H1 (cell line): Measurements from ENCODE around the gene LRRC26.

Source experiments
- CREB1 ChIP-seq: IDR thresholded peaks from 2 replicates; pipeline ENCODE4 v1.6.1; 2012; ENCODE audit warnings: inconsistent platforms
- EP300 ChIP-seq, 2 experiments: IDR thresholded peaks; 1 replicate in 1 of 2; 2 replicates in 1 of 2; pipeline ENCODE4 v1.6.1; 2011 to 2012; ENCODE audit warnings: low read depth in 2 of 2, low read length in 2 of 2, mild to moderate bottlenecking in 2 of 2, borderline replicate concordance in 1 of 2, inconsistent platforms in 1 of 2, moderate library complexity in 1 of 2
- EZH2 ChIP-seq: fragments of 200-600 bp; sonication (generic); IDR thresholded peaks from 2 replicates; pipeline ENCODE4 v1.7.1; 2012; ENCODE audit warnings: low read depth, mild to moderate bottlenecking, moderate library complexity, low read length, inconsistent platforms; ENCODE audit not compliant: severe bottlenecking
- HDAC6 ChIP-seq: IDR thresholded peaks from one replicate; pipeline ENCODE4 v1.7.1; 2012; ENCODE audit warnings: low read depth, mild to moderate bottlenecking, inconsistent platforms, low read length, moderate library complexity
- MAFK ChIP-seq: IDR thresholded peaks from 2 replicates; pipeline ENCODE4 v1.6.1; 2012; ENCODE audit warnings: low read depth, mild to moderate bottlenecking, improper control_type of control experiment, low read length
- RFX5 ChIP-seq: IDR thresholded peaks from 2 replicates; pipeline ENCODE4 v1.6.1; 2011; ENCODE audit warnings: low read depth, low read length, improper control_type of control experiment, borderline replicate concordance
- SRF ChIP-seq: IDR thresholded peaks from 2 replicates; pipeline ENCODE4 v1.6.1; 2011; ENCODE audit warnings: mild to moderate bottlenecking, low read depth, low read length, moderate library complexity
- TAF1 ChIP-seq: IDR thresholded peaks from 2 replicates; pipeline ENCODE4 v1.6.1; 2011; ENCODE audit warnings: mild to moderate bottlenecking, low read depth, low read length
- YY1 ChIP-seq: IDR thresholded peaks from 2 replicates; pipeline ENCODE4 v1.6.1; 2011; ENCODE audit warnings: low read depth, mild to moderate bottlenecking, low read length
- TF ChIP-seq, protein P1 (sequence below), 3 experiments: IDR thresholded peaks; 1 replicate in 2 of 3; 2 replicates in 1 of 3; pipeline versions ENCODE4 v1.5.1 to v1.6.1; 2011; ENCODE audit warnings: low read length in 3 of 3, mild to moderate bottlenecking in 3 of 3, inconsistent platforms in 2 of 3, low read depth in 1 of 3, moderate library complexity in 1 of 3; ENCODE audit not compliant: insufficient read depth in 1 of 3; ENCODE audit errors: control extremely low read depth in 1 of 3
- TF ChIP-seq, protein P2 (sequence below): IDR thresholded peaks from 2 replicates; pipeline ENCODE4 v1.6.1; 2012; ENCODE audit warnings: inconsistent platforms

DNA sequence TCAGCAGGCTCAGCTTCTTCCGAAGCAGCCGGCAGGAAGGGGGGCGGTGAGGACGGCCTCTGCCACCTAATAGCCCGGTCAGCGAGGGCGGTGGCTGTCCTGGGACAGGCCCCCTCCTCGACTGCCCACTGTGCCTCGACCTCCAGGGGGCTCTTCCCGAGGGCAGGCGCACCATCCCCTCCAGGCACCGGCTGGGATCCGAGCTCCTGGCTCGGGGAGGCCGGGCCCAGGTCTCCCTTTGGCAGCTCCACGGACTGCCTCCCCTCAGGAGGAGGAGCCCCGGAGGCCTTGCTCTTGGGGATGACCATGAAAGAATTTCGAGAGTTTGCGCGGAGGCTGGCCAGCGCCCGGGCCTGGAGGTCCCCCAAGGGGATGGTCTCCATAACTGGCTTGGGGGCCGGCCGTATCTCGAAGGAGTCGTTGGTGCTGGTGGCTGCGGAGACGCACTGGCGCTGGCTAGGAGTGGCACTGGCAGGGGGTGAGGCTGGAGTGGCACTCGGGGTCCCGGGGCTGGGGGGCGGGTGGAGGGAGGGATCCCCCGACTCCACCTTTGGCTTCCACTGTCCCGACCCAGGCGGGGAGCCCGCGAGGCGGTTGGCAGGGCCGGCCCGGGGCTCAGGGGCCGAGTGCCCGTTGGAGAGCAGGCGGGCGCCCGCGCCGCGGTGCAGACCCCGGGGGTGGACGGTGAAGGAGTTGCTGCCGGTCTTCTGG, 29.7 kb upstream of the LRRC26 start:
- TF ChIP-seq, protein P1, sequence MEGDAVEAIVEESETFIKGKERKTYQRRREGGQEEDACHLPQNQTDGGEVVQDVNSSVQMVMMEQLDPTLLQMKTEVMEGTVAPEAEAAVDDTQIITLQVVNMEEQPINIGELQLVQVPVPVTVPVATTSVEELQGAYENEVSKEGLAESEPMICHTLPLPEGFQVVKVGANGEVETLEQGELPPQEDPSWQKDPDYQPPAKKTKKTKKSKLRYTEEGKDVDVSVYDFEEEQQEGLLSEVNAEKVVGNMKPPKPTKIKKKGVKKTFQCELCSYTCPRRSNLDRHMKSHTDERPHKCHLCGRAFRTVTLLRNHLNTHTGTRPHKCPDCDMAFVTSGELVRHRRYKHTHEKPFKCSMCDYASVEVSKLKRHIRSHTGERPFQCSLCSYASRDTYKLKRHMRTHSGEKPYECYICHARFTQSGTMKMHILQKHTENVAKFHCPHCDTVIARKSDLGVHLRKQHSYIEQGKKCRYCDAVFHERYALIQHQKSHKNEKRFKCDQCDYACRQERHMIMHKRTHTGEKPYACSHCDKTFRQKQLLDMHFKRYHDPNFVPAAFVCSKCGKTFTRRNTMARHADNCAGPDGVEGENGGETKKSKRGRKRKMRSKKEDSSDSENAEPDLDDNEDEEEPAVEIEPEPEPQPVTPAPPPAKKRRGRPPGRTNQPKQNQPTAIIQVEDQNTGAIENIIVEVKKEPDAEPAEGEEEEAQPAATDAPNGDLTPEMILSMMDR (IDR thresholded peaks at IDR 0.05; ENCODE audit: control extremely low read depth in 1 of 3, insufficient read depth in 1 of 3, low read depth in 1 of 3, low read length in 3 of 3) = no peak
- TF ChIP-seq CREB1 = no peak
- TF ChIP-seq EZH2 = no peak
- TF ChIP-seq MAFK = no peak
- TF ChIP-seq TAF1 = no peak
- no peak for TF ChIP-seq YY1
- TF ChIP-seq RFX5 = no peak
- no peak for TF ChIP-seq HDAC6
- no peak for TF ChIP-seq EP300 (IDR thresholded peaks at IDR 0.05; ENCODE audit: borderline replicate concordance in 1 of 2, low read depth in 2 of 2, low read length in 2 of 2)
- TF ChIP-seq, protein P2, sequence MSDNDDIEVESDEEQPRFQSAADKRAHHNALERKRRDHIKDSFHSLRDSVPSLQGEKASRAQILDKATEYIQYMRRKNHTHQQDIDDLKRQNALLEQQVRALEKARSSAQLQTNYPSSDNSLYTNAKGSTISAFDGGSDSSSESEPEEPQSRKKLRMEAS = no peak
- TF ChIP-seq SRF = no peak
